HEK293 (cell line): Measurements from ENCODE around the gene RASL10B.

Experiments used
- CTCF ChIA-PET: fragments of 350-600 bp; formaldehyde crosslinking; extraction: SDS; loops from one replicate; lab custom pipeline; 2021; ENCODE audit warnings: antibody characterized with exemption; lab: Yijun Ruan, JAX
- POLR2A ChIA-PET: fragments of 300-600 bp; formaldehyde crosslinking; extraction: SDS; loops from one replicate; lab custom pipeline; 2020; ENCODE audit warnings: antibody characterized with exemption, inconsistent platforms; lab: Yijun Ruan, JAX
- H3K27ac ChIP-seq: fragments of 200-500 bp; sonication (Bioruptor generic); 2 replicates; pipeline ENCODE4 v1.5.1; 2014; ENCODE audit warnings: low read depth, low read length, control low read depth, inconsistent platforms; ENCODE audit errors: extremely low read depth
- H3K36me3 ChIP-seq, 2 experiments: fragments of 200-500 bp in 1 of 2; sonication (Bioruptor generic) in 1 of 2; 1 replicate in 1 of 2; 2 replicates in 1 of 2; pipeline ENCODE4 v1.5.1; 2014 to 2017; ENCODE audit warnings: inconsistent platforms in 2 of 2, low read length in 2 of 2; ENCODE audit not compliant: control insufficient read depth in 2 of 2, insufficient read depth in 1 of 2
- H3K4me1 ChIP-seq: fragments of 200-500 bp; sonication (Bioruptor generic); 2 replicates; pipeline ENCODE4 v1.5.1; 2014; ENCODE audit warnings: mild to moderate bottlenecking, low read length, inconsistent platforms; ENCODE audit not compliant: control insufficient read depth, insufficient read depth
- H3K4me3 ChIP-seq: 2 replicates; pipeline ENCODE4 v1.5.1; 2011; ENCODE audit warnings: low read depth, mild to moderate bottlenecking, control low read depth, low read length, moderate library complexity
- H3K9me3 ChIP-seq: fragments of 200-500 bp; sonication (Bioruptor generic); 2 replicates; pipeline ENCODE4 v1.5.1; 2014; ENCODE audit warnings: low read depth, low read length, inconsistent platforms; ENCODE audit not compliant: control insufficient read depth, insufficient read depth
- CTCF ChIP-seq: fragments of 450-650 bp; formaldehyde crosslinking; IDR thresholded peaks from 2 replicates; pipeline ENCODE4 v1.5.1; 2016; ENCODE audit warnings: missing biosample characterization, missing genetic modification characterization
- EGR2 ChIP-seq: fragments of 450-650 bp; formaldehyde crosslinking; IDR thresholded peaks from 2 replicates; pipeline ENCODE4 v1.5.1; 2016; ENCODE audit warnings: low read depth, missing biosample characterization, missing genetic modification characterization
- GLIS1 ChIP-seq: fragments of 450-650 bp; formaldehyde crosslinking; IDR thresholded peaks from 2 replicates; pipeline ENCODE4 v1.5.1; 2016; ENCODE audit warnings: missing biosample characterization, missing genetic modification characterization
- KLF10 ChIP-seq: fragments of 450-650 bp; IDR thresholded peaks from 2 replicates; pipeline ENCODE4 v1.5.1; 2018; ENCODE audit warnings: missing biosample characterization, mild to moderate bottlenecking, missing genetic modification characterization
- PRDM2 ChIP-seq: fragments of 450-650 bp; formaldehyde crosslinking; IDR thresholded peaks from 2 replicates; pipeline ENCODE4 v1.5.1; 2016; ENCODE audit warnings: missing biosample characterization, missing genetic modification characterization, borderline replicate concordance
- SP2 ChIP-seq: fragments of 450-650 bp; formaldehyde crosslinking; IDR thresholded peaks from 2 replicates; pipeline ENCODE4 v1.5.1; 2016; ENCODE audit warnings: missing biosample characterization, missing genetic modification characterization
- ZBTB7A ChIP-seq: fragments of 450-650 bp; formaldehyde crosslinking; IDR thresholded peaks from 2 replicates; pipeline ENCODE4 v1.5.1; 2016; ENCODE audit warnings: low read depth, missing biosample characterization, missing genetic modification characterization
- ZNF132 ChIP-seq: fragments of 450-650 bp; formaldehyde crosslinking; IDR thresholded peaks from 2 replicates; pipeline ENCODE4 v1.5.1; 2017; ENCODE audit warnings: missing biosample characterization, missing genetic modification characterization, borderline replicate concordance
- ZNF157 ChIP-seq: fragments of 450-650 bp; formaldehyde crosslinking; IDR thresholded peaks from 2 replicates; pipeline ENCODE4 v1.5.1; 2016; ENCODE audit warnings: missing biosample characterization, missing genetic modification characterization
- ZNF513 ChIP-seq: fragments of 450-650 bp; IDR thresholded peaks from 2 replicates; pipeline ENCODE4 v1.5.1; 2018; ENCODE audit warnings: missing biosample characterization, missing genetic modification characterization
- ZNF660 ChIP-seq: fragments of 450-650 bp; IDR thresholded peaks from 2 replicates; pipeline ENCODE4 v1.5.1; 2018; ENCODE audit warnings: missing biosample characterization, mild to moderate bottlenecking, missing genetic modification characterization
- ZNF704 ChIP-seq: fragments of 450-650 bp; formaldehyde crosslinking; IDR thresholded peaks from 2 replicates; pipeline ENCODE4 v1.5.1; 2016; ENCODE audit warnings: missing biosample characterization, missing genetic modification characterization
- ZNF747 ChIP-seq: fragments of 450-650 bp; formaldehyde crosslinking; IDR thresholded peaks from 2 replicates; pipeline ENCODE4 v1.5.1; 2016; ENCODE audit warnings: missing biosample characterization, missing genetic modification characterization
- ZSCAN30 ChIP-seq: fragments of 450-650 bp; IDR thresholded peaks from 2 replicates; pipeline ENCODE4 v1.5.1; 2018; ENCODE audit warnings: missing biosample characterization, mild to moderate bottlenecking, missing genetic modification characterization, moderate library complexity
- TF ChIP-seq, protein P1 (sequence below): fragments of 450-650 bp; formaldehyde crosslinking; optimal IDR thresholded peaks from 2 replicates; pipeline ENCODE3; 2016; ENCODE audit warnings: missing biosample characterization, mild to moderate bottlenecking, missing genetic modification characterization
- TF ChIP-seq, protein P2 (sequence below): fragments of 450-650 bp; formaldehyde crosslinking; IDR thresholded peaks from 2 replicates; pipeline ENCODE4 v1.5.1; 2017; ENCODE audit warnings: missing biosample characterization, missing genetic modification characterization

RASL10B gene

DNA sequence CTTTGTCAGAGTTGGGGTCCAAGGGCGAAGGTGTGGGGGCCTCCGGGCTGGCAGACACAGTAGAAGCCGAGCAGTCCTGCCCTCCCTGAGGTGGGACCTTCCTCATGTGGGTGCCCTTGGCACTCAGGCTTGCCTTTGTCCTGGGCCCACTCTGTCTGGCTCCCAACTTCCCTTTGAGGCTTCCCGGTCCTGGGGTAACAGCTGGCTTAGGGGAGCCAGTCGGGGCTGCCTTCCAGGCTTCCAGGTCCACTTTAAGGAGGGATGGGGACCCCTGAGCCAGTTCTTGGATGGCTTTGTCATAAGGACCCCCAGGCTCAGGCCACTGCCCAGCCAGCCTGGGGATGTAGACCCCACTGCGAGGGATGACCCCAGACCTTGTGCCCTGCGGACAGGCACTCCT is 13.8 kb downstream of the RASL10B start (continued):
- TF ChIP-seq ZNF704 (tag by site-specific recombination), result no peak
- TF ChIP-seq, protein P1, sequence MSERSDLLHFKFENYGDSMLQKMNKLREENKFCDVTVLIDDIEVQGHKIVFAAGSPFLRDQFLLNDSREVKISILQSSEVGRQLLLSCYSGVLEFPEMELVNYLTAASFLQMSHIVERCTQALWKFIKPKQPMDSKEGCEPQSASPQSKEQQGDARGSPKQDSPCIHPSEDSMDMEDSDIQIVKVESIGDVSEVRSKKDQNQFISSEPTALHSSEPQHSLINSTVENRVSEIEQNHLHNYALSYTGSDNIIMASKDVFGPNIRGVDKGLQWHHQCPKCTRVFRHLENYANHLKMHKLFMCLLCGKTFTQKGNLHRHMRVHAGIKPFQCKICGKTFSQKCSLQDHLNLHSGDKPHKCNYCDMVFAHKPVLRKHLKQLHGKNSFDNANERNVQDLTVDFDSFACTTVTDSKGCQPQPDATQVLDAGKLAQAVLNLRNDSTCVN, result no peak

- TF ChIP-seq, protein P1, result no peak
- TF ChIP-seq ZBTB7A (tag by site-specific recombination) (no peak), SP2 (tag by site-specific recombination) (no peak), ZNF747 (no peak), ZNF132 (no peak), GLIS1 (tag by site-specific recombination) (no peak), ZNF513 (tag by site-specific recombination) (no peak)
- TF ChIP-seq, protein P2, sequence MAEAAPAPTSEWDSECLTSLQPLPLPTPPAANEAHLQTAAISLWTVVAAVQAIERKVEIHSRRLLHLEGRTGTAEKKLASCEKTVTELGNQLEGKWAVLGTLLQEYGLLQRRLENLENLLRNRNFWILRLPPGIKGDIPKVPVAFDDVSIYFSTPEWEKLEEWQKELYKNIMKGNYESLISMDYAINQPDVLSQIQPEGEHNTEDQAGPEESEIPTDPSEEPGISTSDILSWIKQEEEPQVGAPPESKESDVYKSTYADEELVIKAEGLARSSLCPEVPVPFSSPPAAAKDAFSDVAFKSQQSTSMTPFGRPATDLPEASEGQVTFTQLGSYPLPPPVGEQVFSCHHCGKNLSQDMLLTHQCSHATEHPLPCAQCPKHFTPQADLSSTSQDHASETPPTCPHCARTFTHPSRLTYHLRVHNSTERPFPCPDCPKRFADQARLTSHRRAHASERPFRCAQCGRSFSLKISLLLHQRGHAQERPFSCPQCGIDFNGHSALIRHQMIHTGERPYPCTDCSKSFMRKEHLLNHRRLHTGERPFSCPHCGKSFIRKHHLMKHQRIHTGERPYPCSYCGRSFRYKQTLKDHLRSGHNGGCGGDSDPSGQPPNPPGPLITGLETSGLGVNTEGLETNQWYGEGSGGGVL, result no peak
- CTCF ChIA-PET, result interaction anchor here (0.6 to 11.6 kb wide), 4 partner anchors 10 to 206 kb away, joined by 3 to 321 read pairs (median 20); no protein-coding TSS in a partner anchor
- Histone ChIP-seq H3K4me3 (no peak overlapping the region), H3K9me3 (no peaks in the 10 kb centered on the region), H3K36me3 (no peaks in the 10 kb centered on the region), H3K4me1 (no peaks in the 10 kb centered on the region), H3K27ac (no peak overlapping the region)
- POLR2A ChIA-PET, result no interaction called here
These were observed 14.4 kb downstream of the RASL10B start for GRCh38 chr17:35745749-35746320.

- no peak overlapping the region for H3K27ac ChIP-seq
- no peak overlapping the region for H3K4me3 ChIP-seq
- no peaks in the 10 kb centered on the region for H3K9me3 ChIP-seq
- CTCF ChIA-PET, result interaction anchor here (0.5 to 11.6 kb wide), 69 partner anchors 8 to 1317 kb away, joined by 3 to 321 read pairs (median 5); partner anchors contain the start of genes C17orf50, PEX12, RAD51D and RASL10B
- POLR2A ChIA-PET, result interaction anchor here (0.7 to 2.3 kb wide), 5 partner anchors 12 to 169 kb away, joined by 3 to 7 read pairs (median 5); partner anchors contain the start of genes PEX12, RASL10B and TAF15
- no peaks in the 10 kb centered on the region for H3K4me1 ChIP-seq
- H3K36me3 ChIP-seq, result no peaks in the 10 kb centered on the region
- no peak for TF ChIP-seq ZNF157 (tag by site-specific recombination)
- TF ChIP-seq KLF10 (tag by site-specific recombination), result no peak
- TF ChIP-seq EGR2 (tag by site-specific recombination), result peak; percentile 95
- TF ChIP-seq PRDM2 (tag by site-specific recombination), result no peak
- peak; percentile 97 for TF ChIP-seq CTCF (tag by site-specific recombination)
- peak; percentile 22; the same call in 1 of the 2 replicates for TF ChIP-seq ZSCAN30
- 0 out of 2 replicates have a peak, but pooled peaks have one; percentile 25 for TF ChIP-seq ZNF660 (tag by site-specific recombination)
These were observed 16.1 kb downstream of the RASL10B start for GRCh38 chr17:35747540-35748017.
